Natural killer cell (primary cell): ENCODE results near the gene SDC4. TPM values are rescaled to one million over a fixed set of nuclear protein-coding genes. Genes with fewer than 3 reads are reported as not detected.

ENCODE experiments used
- ATAC-seq, 3 donors: fragments of 150-1000 bp in 2 of 3; fragments of 200-7000 bp in 1 of 3; cut with Tn5 transposase; 1 replicate in 1 of 3; 2 replicates in 2 of 3; pipeline ENCODE4 v1.10.0; 2021; ENCODE audit warnings: mild to moderate bottlenecking in 2 of 3, moderate library complexity in 2 of 3
- DNase-seq, 2 donors: peaks; one replicate each; pipeline versions ENCODE4 v3.0.0 to v3.0.0-alpha.2; 2013 to 2021; ENCODE audit warnings: mixed read lengths in 1 of 2
- H3K27ac ChIP-seq: one replicate; pipeline ENCODE4 v1.5.1; 2013; ENCODE audit warnings: mild to moderate bottlenecking, low read length
- H3K27me3 ChIP-seq: one replicate; pipeline ENCODE4 v1.6.1; 2013; ENCODE audit warnings: low read length; ENCODE audit not compliant: control insufficient read depth, insufficient read depth
- H3K36me3 ChIP-seq: one replicate; pipeline ENCODE4 v1.6.1; 2013; ENCODE audit warnings: low read length; ENCODE audit not compliant: control insufficient read depth, insufficient read depth
- H3K4me1 ChIP-seq: one replicate; pipeline ENCODE4 v1.6.1; 2013; ENCODE audit warnings: low read length; ENCODE audit not compliant: control insufficient read depth, insufficient read depth
- H3K4me3 ChIP-seq: one replicate; pipeline ENCODE4 v1.5.1; 2013; ENCODE audit warnings: low read length
- H3K9me3 ChIP-seq: one replicate; pipeline ENCODE4 v1.6.1; 2013; ENCODE audit warnings: low read length; ENCODE audit not compliant: control insufficient read depth, insufficient read depth
- H3K27ac Mint-ChIP-seq, 2 donors: one replicate each; pipeline ENCODE4 v1.8.0; 2022; ENCODE audit warnings: mild to moderate bottlenecking in 2 of 2, mixed read lengths in 2 of 2, moderate library complexity in 1 of 2
- H3K27me3 Mint-ChIP-seq, 2 donors: one replicate each; pipeline ENCODE4 v1.8.0; 2022; ENCODE audit warnings: low read depth in 2 of 2, mixed read lengths in 2 of 2
- H3K36me3 Mint-ChIP-seq: one replicate; pipeline ENCODE4 v1.8.0; 2022; ENCODE audit warnings: mixed read lengths
- H3K4me1 Mint-ChIP-seq, 2 donors: one replicate each; pipeline ENCODE4 v1.8.0; 2022; ENCODE audit warnings: mixed read lengths in 2 of 2
- H3K4me3 Mint-ChIP-seq: one replicate; pipeline ENCODE4 v1.8.0; 2022; ENCODE audit warnings: mild to moderate bottlenecking, moderate library complexity, mixed read lengths
- H3K9me3 Mint-ChIP-seq, 2 donors: one replicate each; pipeline ENCODE4 v1.8.0; 2022; ENCODE audit warnings: mixed read lengths in 2 of 2
- WGBS: methylation state at CpG from one replicate; pipeline ENCODE4 v1.1.7; 2013; ENCODE audit warnings: missing lambda C conversion rate; ENCODE audit not compliant: insufficient coverage; 5-methylcytosine and 5-hydroxymethylcytosine counted together
- intact Hi-C: fragments of 100-400 bp; cut with micrococcal nuclease; formaldehyde crosslinking; loops from one replicate; pipeline ENCODE4 v1.14.2; 2022
- total RNA-seq, 4 donors: library from RNA; stranded (reverse); fragments of 120-200 nt in 1 of 4; gene quantifications; one replicate each; pipeline versions ENCODE4 v1.2.3 to v1.2.4, GENCODE V29; 2013 to 2022
- TF ChIP-seq, protein P1 (sequence below): fragments of 200-600 bp; IDR thresholded peaks from one replicate; pipeline ENCODE4 v1.8.0; 2022; ENCODE audit warnings: antibody characterized with exemption

The SDC4 gene
- total RNA-seq, 3 donors from 2014 or later (not counting 1 experiment from before 2014, with no cell fraction given), result 0.45 to 1.8 (median 1.5) TPM

DNA sequence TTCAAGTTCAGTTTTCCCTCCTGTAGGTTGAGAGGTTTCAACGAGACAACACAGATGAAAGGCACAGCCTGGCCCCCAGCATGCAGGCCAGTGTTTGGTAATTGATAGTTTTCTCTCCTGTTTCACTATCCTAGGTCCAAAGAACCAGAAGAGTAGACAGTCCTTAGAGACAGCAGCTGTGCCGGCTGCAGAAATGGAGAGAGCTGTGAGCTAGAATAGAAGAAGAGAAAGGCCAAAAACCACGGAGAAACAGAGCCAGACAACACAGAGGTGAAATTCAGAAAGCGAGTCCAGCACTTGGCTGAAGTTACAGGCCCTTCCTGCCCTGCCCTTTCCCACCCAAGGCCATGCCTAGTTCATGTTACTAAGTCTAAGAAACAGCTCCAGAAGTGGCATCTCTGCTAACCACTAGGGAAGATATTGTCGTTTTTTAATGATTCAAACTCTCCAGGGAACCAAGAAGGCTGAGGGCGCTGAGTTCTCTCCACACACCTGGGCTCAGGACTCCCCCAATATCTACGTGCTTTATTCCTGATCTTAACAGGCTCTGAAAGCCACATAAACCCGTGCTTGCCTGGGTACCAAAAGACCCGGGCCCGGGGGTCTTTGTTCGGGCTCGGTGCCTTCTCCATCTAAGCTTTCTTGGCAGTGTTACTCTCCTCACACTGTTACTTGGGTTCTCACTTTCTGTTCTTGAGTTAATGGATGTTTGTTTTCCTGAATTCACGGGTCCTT, 58.1 kb downstream of the SDC4 start:
- WGBS, result 85% methylated on average over 13 of the region's 13 CpGs
- Histone ChIP-seq H3K27ac (no peak overlapping the region), H3K9me3 (no peaks in the 10 kb centered on the region), H3K27me3 (peaks cover 10% of the 10 kb centered on the region), H3K36me3 (no peaks in the 10 kb centered on the region), H3K4me3 (no peak overlapping the region), H3K4me1 (peaks cover 11% of the 10 kb centered on the region)
- no peak for ATAC-seq
- TF ChIP-seq, protein P1, sequence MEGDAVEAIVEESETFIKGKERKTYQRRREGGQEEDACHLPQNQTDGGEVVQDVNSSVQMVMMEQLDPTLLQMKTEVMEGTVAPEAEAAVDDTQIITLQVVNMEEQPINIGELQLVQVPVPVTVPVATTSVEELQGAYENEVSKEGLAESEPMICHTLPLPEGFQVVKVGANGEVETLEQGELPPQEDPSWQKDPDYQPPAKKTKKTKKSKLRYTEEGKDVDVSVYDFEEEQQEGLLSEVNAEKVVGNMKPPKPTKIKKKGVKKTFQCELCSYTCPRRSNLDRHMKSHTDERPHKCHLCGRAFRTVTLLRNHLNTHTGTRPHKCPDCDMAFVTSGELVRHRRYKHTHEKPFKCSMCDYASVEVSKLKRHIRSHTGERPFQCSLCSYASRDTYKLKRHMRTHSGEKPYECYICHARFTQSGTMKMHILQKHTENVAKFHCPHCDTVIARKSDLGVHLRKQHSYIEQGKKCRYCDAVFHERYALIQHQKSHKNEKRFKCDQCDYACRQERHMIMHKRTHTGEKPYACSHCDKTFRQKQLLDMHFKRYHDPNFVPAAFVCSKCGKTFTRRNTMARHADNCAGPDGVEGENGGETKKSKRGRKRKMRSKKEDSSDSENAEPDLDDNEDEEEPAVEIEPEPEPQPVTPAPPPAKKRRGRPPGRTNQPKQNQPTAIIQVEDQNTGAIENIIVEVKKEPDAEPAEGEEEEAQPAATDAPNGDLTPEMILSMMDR, result no peak
- Mint-ChIP-seq H3K4me1 (peaks cover 15 to 25% of the 10 kb centered on the region in 2 donors), H3K36me3 (no peaks in the 10 kb centered on the region), H3K4me3 (no peak overlapping the region), H3K9me3 (no peaks in the 10 kb centered on the region), H3K27ac (no peak overlapping the region), H3K27me3 (peaks cover 26 to 34% of the 10 kb centered on the region in 2 donors)
- DNase-seq, result no peak
- intact Hi-C loops, result loop anchor here (2.0 to 10.0 kb wide), 3 partner anchors 65 to 605 kb away; no protein-coding TSS in a partner anchor

DNA sequence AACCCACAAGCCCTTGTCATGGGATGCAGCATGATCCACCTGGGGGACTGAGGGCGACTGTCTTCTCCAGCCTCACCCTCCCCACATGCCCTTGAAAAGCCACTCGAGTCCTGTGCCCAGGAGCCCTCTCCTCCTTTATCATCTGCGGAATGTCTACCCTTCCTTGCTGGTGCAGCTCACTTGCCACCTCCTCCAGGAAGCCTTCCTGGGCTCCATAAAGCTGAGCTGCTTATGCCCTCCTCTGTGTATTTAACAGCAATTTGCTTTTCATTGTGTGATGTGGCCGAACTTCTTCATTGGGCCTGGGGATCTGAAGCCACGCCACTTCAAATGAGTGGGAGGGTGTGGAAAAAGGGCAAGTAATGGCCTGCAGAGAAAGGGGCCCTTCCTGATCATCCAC, 59.4 kb downstream of the SDC4 start:
- Mint-ChIP-seq H3K36me3 (no peaks in the 10 kb centered on the region), H3K4me1 (peaks cover 11 to 22% of the 10 kb centered on the region in 2 donors), H3K9me3 (no peaks in the 10 kb centered on the region), H3K27ac (no peak overlapping the region), H3K27me3 (peaks cover 27 to 38% of the 10 kb centered on the region in 2 donors), H3K4me3 (no peak overlapping the region)
- Histone ChIP-seq H3K4me3 (no peak overlapping the region), H3K9me3 (no peaks in the 10 kb centered on the region), H3K36me3 (no peaks in the 10 kb centered on the region), H3K4me1 (peaks cover 9% of the 10 kb centered on the region), H3K27ac (no peak overlapping the region), H3K27me3 (peaks cover 7% of the 10 kb centered on the region)
- DNase-seq, result no peak
- WGBS, result 85% methylated on average over 5 of the region's 5 CpGs
- TF ChIP-seq, protein P1, result no peak
- ATAC-seq, result no peak
- intact Hi-C loops, result no loop called here

DNA sequence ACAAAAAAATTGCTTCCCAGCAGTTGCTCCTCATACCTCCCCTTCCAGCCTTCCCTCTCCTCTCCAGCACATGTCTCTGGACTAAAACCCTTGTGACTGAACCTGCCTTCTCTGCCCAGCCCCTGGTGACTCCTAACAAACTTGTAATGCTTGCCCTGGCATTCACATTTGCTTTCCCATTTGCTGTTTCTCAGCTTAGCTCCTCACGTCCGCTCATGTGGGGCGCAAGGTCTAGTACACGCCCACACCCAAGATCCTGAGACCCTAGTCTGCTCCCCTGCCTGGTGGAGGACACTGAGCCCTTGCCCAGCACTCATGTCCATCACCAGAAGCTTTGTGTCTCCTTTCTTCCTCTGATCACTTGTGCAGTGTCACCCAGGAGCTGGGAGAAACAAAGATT, 59.8 kb downstream of the SDC4 start:
- Mint-ChIP-seq H3K27me3 (peaks cover 25 to 40% of the 10 kb centered on the region in 2 donors), H3K27ac (no peak overlapping the region), H3K36me3 (no peaks in the 10 kb centered on the region), H3K9me3 (no peaks in the 10 kb centered on the region), H3K4me3 (no peak overlapping the region), H3K4me1 (peaks cover 10 to 18% of the 10 kb centered on the region in 2 donors)
- DNase-seq (no peak), ATAC-seq (no peak)
- Histone ChIP-seq H3K4me3 (no peak overlapping the region), H3K9me3 (no peaks in the 10 kb centered on the region), H3K27me3 (peaks cover 7% of the 10 kb centered on the region), H3K4me1 (peaks cover 4% of the 10 kb centered on the region), H3K36me3 (no peaks in the 10 kb centered on the region), H3K27ac (no peak overlapping the region)
- intact Hi-C loops, result no loop called here
- TF ChIP-seq, protein P1, result no peak
- 81% methylated on average over 4 of the region's 4 CpGs for WGBS
